Common myeloid progenitor, CD34-positive (primary cell): ENCODE data around the gene ANKRD24.
"Not testable (repeated sequence)": the region's sequence is repeated elsewhere in the genome, so short reads cannot be mapped to it uniquely, and the experiment has no call there.

Experiments used
- CTCF ChIA-PET: fragments of 350-600 bp; sonication (Branson Sonifier 250); formaldehyde crosslinking; loops from one replicate; lab custom pipeline; 2021; ENCODE audit warnings: antibody characterized with exemption; lab: Charles Lee
- POLR2A ChIA-PET: fragments of 350-600 bp; sonication (Branson Sonifier 250); formaldehyde crosslinking; loops from one replicate; lab custom pipeline; 2021; ENCODE audit warnings: antibody characterized with exemption; lab: Charles Lee
- DNase-seq, 3 donors: peaks; one replicate each; pipeline versions ENCODE4 v3.0.0 to v3.0.0-alpha.2; 2013
- H3K27ac ChIP-seq, 2 experiments: 1 replicate in 1 of 2; 2 replicates in 1 of 2; pipeline ENCODE4 v1.7.0; 2013; ENCODE audit warnings: inconsistent platforms in 2 of 2, low read length in 2 of 2, mild to moderate bottlenecking in 2 of 2, low read depth in 1 of 2, moderate library complexity in 1 of 2; ENCODE audit not compliant: severe bottlenecking in 2 of 2, insufficient read depth in 1 of 2, poor library complexity in 1 of 2
- H3K27me3 ChIP-seq, 5 experiments: replicated peaks in 2 of 5; 1 replicate in 3 of 5; 2 replicates in 2 of 5; pipeline versions ENCODE4 v1.6.1 to v1.7.0; 2013; ENCODE audit warnings: low read length in 4 of 5, mild to moderate bottlenecking in 2 of 5, moderate library complexity in 2 of 5, inconsistent platforms in 1 of 5; ENCODE audit not compliant: insufficient read depth in 5 of 5, control insufficient read depth in 4 of 5
- H3K36me3 ChIP-seq, 4 experiments: 1 replicate in 2 of 4; 2 replicates in 2 of 4; pipeline versions ENCODE4 v1.6.1 to v1.7.0; 2013; ENCODE audit warnings: low read length in 3 of 4, control low read depth in 1 of 4, mild to moderate bottlenecking in 1 of 4; ENCODE audit not compliant: control insufficient read depth in 4 of 4, insufficient read depth in 4 of 4
- H3K4me1 ChIP-seq, 4 experiments: 1 replicate in 3 of 4; 2 replicates in 1 of 4; pipeline versions ENCODE4 v1.6.1 to v1.7.1; 2013; ENCODE audit warnings: low read length in 3 of 4, mild to moderate bottlenecking in 3 of 4, control low read depth in 1 of 4, inconsistent platforms in 1 of 4, moderate library complexity in 1 of 4; ENCODE audit not compliant: control insufficient read depth in 4 of 4, insufficient read depth in 4 of 4; ENCODE audit errors: control extremely low read depth in 1 of 4
- H3K4me3 ChIP-seq, 7 experiments: 1 replicate in 4 of 7; 2 replicates in 3 of 7; pipeline versions ENCODE4 v1.5.1 to v1.7.0; 2013; ENCODE audit warnings: mild to moderate bottlenecking in 7 of 7, low read length in 6 of 7, moderate library complexity in 6 of 7, inconsistent platforms in 2 of 7, low read depth in 2 of 7, control low read depth in 1 of 7; ENCODE audit not compliant: insufficient read depth in 4 of 7, control insufficient read depth in 1 of 7; ENCODE audit errors: extremely low read depth in 1 of 7
- H3K9me3 ChIP-seq, 5 experiments: 1 replicate in 4 of 5; 2 replicates in 1 of 5; pipeline versions ENCODE4 v1.6.1 to v1.7.1; 2013; ENCODE audit warnings: low read length in 4 of 5, mild to moderate bottlenecking in 2 of 5, inconsistent platforms in 1 of 5, low read depth in 1 of 5, moderate library complexity in 1 of 5; ENCODE audit not compliant: control insufficient read depth in 4 of 5, insufficient read depth in 2 of 5; ENCODE audit errors: control extremely low read depth in 1 of 5
- WGBS: methylation state at CpG from one replicate; pipeline ENCODE4 v1.1.5; 2013; ENCODE audit not compliant: insufficient coverage; 5-methylcytosine and 5-hydroxymethylcytosine counted together

The ANKRD24 gene

DNA sequence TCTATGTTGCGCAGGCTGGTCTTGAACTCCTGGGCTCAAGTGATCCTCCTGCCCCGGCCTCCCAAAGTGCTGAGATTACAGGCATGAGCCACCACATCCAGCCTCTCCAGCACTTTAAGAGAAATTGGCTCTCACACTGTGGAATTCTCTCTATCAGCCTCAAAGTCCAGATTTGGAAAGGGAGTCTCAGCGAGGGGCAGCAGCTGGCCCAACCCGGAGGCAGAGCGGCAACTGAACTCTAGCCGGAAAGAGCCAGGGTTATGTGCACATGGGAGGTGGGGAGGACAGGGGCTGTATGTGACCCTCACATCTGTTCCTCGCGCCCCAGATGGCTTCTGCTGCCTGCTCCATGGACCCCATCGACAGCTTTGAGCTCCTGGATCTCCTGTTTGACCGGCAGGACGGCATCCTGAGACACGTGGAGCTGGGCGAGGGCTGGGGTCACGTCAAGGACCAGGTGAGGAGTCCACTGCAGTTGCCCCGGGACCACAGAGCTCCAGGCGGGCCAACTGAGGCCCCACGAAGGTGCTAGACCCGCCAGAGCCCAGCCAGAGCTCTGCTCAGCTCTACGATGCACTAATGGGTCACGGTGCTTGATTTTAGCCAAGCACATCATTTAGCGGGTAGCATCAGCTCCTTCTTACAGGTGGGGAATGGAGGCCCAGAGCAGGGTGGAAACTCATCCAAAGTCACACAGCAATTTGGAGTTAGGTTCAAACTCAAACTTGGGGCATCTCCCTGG, 27.7 kb upstream of the ANKRD24 start:
- Histone ChIP-seq H3K27ac (no peak overlapping the region), H3K27me3 (peaks cover 0 to 4% (median 0%) of the 10 kb centered on the region in 5 experiments), H3K9me3 (no peaks in the 10 kb centered on the region), H3K4me3 (no peak overlapping the region), H3K36me3 (no peaks in the 10 kb centered on the region), H3K4me1 (peaks cover 0 to 6% (median 3%) of the 10 kb centered on the region in 4 experiments)
- CTCF ChIA-PET = interaction anchor here (0.9 to 3.7 kb wide), 3 partner anchors 12 to 15 kb away, joined by 3 to 17 read pairs (median 5); no protein-coding TSS in a partner anchor
- 86% methylated on average over 20 of the region's 21 CpGs for WGBS
- no peak for DNase-seq
- POLR2A ChIA-PET = interaction anchor here (0.6 kb wide), 1 partner anchor 11 kb away, joined by 3 read pairs; no protein-coding TSS in a partner anchor

DNA sequence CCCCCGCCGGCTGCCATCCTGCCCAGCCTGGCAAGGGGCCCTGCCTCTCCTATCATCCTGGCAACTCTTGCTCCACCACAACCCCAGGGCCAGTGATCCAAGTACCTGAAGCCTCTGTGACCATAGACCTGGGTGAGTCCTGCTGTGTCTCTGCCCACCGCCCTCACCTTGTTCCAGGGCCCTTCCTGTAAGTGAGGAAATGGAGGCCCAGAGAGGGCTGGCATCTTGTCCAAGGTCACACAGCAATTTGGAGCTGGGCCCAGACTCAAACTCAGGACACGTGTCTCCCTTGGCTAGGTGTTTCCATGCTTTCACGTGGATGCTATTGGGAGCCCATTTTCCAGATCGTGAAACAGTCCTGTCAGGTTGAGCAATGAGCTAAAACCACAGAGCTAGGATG, 25.3 kb upstream of the ANKRD24 start:
- WGBS = 92% methylated on average over 6 of the region's 6 CpGs
- Histone ChIP-seq H3K36me3 (no peaks in the 10 kb centered on the region), H3K27me3 (no peaks in the 10 kb centered on the region), H3K4me1 (peaks cover 0 to 6% (median 3%) of the 10 kb centered on the region in 4 experiments), H3K27ac (no peak overlapping the region), H3K4me3 (no peak overlapping the region), H3K9me3 (no peaks in the 10 kb centered on the region)
- ChIA-PET POLR2A (no interaction called here), CTCF (interaction anchor here (0.8 to 1.3 kb wide), 4 partner anchors 11 to 27 kb away, joined by 3 read pairs; no protein-coding TSS in a partner anchor)
- no peak for DNase-seq

DNA sequence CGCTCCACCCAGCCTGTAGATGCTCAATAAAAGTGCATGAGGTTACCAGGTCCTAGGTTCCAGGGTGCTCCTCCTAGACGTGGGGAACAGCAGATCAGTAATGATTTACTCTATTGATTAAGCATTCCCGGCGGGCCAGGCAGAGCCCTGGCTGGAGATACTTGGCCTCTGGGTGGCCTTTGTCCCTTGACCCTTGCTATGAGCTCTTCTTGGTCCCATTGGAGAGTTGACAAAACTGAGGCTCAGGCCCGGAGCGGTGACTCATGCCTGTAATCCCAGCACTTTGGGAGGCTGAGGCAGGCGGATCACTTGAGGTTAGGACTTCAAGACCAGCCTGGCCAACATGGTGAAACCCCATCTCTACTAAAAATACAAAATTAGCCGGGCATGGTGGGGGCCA, 24.5 kb upstream of the ANKRD24 start:
- H3K36me3 ChIP-seq, POLR2A ChIA-PET, H3K4me1 ChIP-seq, DNase-seq, H3K27me3 ChIP-seq, H3K27ac ChIP-seq, H3K4me3 ChIP-seq, H3K9me3 ChIP-seq: not testable (repeated sequence)
- CTCF ChIA-PET = interaction anchor here (0.8 to 1.3 kb wide), 4 partner anchors 10 to 195 kb away, joined by 3 read pairs; no protein-coding TSS in a partner anchor
- 91% methylated on average over 8 of the region's 8 CpGs for WGBS

DNA sequence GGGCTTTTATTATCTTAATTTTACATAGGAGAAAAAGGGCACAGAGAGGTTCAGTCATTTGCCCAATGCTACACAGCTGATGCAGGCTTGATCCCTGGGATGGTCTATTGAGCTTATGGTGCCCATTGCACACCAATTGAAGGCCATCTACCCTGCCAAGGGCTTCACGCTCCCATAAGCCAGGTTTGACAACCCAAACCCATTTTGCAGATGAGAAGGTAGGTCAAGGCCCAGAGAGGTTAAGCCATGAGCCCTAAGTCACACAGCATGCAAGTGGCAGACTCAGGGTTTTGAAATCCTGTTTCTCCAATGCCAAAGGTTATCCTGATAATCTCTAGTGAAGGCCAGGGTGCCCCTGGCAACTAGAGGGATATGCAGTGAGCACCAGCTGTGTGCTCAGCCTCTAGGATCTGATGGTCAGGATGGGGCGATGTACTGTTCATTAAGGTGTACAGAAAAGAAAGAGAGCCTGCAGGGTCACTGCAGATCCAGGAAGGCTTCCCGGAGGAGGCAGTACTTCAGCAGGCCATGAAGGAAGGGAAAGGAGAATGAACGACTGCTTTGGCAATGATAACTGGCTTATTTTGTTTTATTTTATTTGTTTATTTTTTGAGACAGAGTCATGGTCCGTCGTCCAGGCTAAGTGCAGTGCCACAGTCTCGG, 20.9 kb upstream of the ANKRD24 start:
- peaks cover 0 to 2% (median 0%) of the 10 kb centered on the region in 5 experiments for H3K27me3 ChIP-seq
- DNase-seq = no peak
- ChIA-PET POLR2A (no interaction called here), CTCF (interaction anchor here (1.0 to 1.2 kb wide), 2 partner anchors 21 to 44 kb away, joined by 3 read pairs; no protein-coding TSS in a partner anchor)
- no peaks in the 10 kb centered on the region for H3K9me3 ChIP-seq
- no peaks in the 10 kb centered on the region for H3K36me3 ChIP-seq
- H3K27ac ChIP-seq = no peak overlapping the region
- 81% methylated on average over 6 of the region's 7 CpGs for WGBS
- no peak overlapping the region for H3K4me3 ChIP-seq
- no peaks in the 10 kb centered on the region for H3K4me1 ChIP-seq

DNA sequence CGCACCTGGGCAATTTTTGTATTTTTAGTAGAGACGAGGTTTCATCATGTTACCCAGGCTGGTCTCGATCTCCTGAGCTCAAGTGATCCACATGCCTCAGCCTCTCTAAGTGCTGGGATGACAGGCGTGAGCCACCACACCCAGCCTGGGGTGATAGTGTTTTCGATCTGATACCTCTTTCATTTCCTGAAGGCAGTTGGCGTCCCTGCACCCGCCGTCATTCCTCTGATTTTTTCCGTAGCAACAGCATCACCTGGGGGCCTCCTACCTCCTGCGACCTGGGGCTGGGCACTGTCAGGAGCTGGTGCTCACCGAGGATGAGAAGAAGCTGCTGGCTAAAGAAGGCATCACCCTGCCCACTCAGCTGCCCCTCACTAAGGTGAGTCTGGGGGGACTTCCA, 18.2 kb upstream of the ANKRD24 start:
- 71% methylated on average over 9 of the region's 11 CpGs for WGBS
- Histone ChIP-seq H3K9me3 (no peaks in the 10 kb centered on the region), H3K27me3 (peaks cover 0 to 2% (median 0%) of the 10 kb centered on the region in 5 experiments), H3K27ac (no peak overlapping the region), H3K4me3 (no peak overlapping the region), H3K36me3 (no peaks in the 10 kb centered on the region), H3K4me1 (no peaks in the 10 kb centered on the region)
- DNase-seq = no peak
- ChIA-PET POLR2A (no interaction called here), CTCF (no interaction called here)

DNA sequence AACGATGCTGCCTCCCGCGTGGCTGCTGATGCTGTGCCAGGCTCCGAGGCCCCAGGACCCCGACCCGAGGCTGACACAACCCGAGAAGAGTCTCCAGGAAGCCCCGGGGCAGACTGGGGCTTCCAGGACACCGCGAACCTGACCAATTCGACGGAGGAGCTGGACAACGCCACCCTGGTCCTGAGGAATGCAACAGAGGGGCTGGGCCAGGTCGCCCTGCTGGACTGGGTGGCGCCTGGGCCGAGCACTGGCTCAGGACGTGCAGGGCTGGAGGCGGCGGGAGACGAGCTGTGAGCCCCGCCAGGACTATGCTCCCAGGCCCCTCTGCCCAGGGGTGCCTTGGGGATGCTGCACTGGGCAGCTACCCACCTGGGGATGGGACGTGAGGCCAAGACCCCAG, 10.8 kb upstream of the ANKRD24 start:
- ChIA-PET POLR2A (no interaction called here), CTCF (no interaction called here)
- Histone ChIP-seq H3K4me1 (peaks cover 0 to 6% (median 2%) of the 10 kb centered on the region in 4 experiments), H3K4me3 (no peak overlapping the region), H3K9me3 (no peaks in the 10 kb centered on the region), H3K36me3 (peaks cover 0 to 11% (median 8%) of the 10 kb centered on the region in 4 experiments), H3K27ac (no peak overlapping the region), H3K27me3 (peaks cover 0 to 27% (median 9%) of the 10 kb centered on the region in 5 experiments)
- no peak for DNase-seq
- 66% methylated on average over 19 of the region's 22 CpGs for WGBS
